Karpas-422 (cell line): ENCODE data around the gene KRT6C. TPM values are rescaled to one million over a fixed set of nuclear protein-coding genes. Genes with fewer than 3 reads are reported as not detected.

Experiments
- DNase-seq: peaks from one replicate; pipeline ENCODE4 v3.0.0-alpha.2; 2015
- H2AFZ ChIP-seq: fragments of 200-600 bp; sonication (generic); 2 replicates; pipeline ENCODE4 v1.6.1; 2014; ENCODE audit warnings: antibody characterized with exemption, low read length, mixed read lengths
- H3K27ac ChIP-seq: fragments of 200-600 bp; sonication (generic); 2 replicates; pipeline ENCODE4 v1.5.1; 2014; ENCODE audit warnings: mild to moderate bottlenecking, low read length, moderate library complexity
- H3K27me3 ChIP-seq: fragments of 200-600 bp; sonication (generic); 2 replicates; pipeline ENCODE4 v1.6.1; 2014; ENCODE audit warnings: low read length, mixed read lengths
- H3K36me3 ChIP-seq: fragments of 200-600 bp; sonication (generic); 2 replicates; pipeline ENCODE4 v1.6.1; 2014; ENCODE audit warnings: low read length, mixed read lengths; ENCODE audit not compliant: insufficient read depth
- H3K4me1 ChIP-seq: fragments of 200-600 bp; sonication (generic); 2 replicates; pipeline ENCODE4 v1.6.1; 2014; ENCODE audit warnings: mild to moderate bottlenecking, low read length, mixed read lengths
- H3K4me2 ChIP-seq: fragments of 200-600 bp; sonication (generic); 2 replicates; pipeline ENCODE4 v1.6.1; 2014; ENCODE audit warnings: low read length, low read depth, mild to moderate bottlenecking; ENCODE audit not compliant: poor library complexity, severe bottlenecking
- H3K4me3 ChIP-seq: fragments of 200-600 bp; sonication (generic); 2 replicates; pipeline ENCODE4 v1.5.1; 2014; ENCODE audit warnings: mild to moderate bottlenecking, antibody characterized with exemption, low read length, mixed read lengths
- H3K79me2 ChIP-seq: fragments of 200-600 bp; sonication (generic); 2 replicates; pipeline ENCODE4 v1.6.1; 2014; ENCODE audit warnings: mild to moderate bottlenecking, low read length, mixed read lengths
- H3K9ac ChIP-seq: fragments of 200-600 bp; sonication (generic); 2 replicates; pipeline ENCODE4 v1.6.0; 2014; ENCODE audit warnings: low read length
- H3K9me2 ChIP-seq: fragments of 200-600 bp; sonication (generic), shearing (Covaris generic); replicated peaks from 2 replicates; pipeline ENCODE4 v1.6.0; 2014; ENCODE audit warnings: mild to moderate bottlenecking, low read length, moderate library complexity; ENCODE audit not compliant: insufficient read depth
- H3K9me3 ChIP-seq: fragments of 300-700, 200-600 bp; sonication (generic); 2 replicates; pipeline ENCODE4 v1.6.1; 2014; ENCODE audit warnings: low read length, mixed read lengths
- H4K20me1 ChIP-seq: fragments of 200-600 bp; sonication (generic); 2 replicates; pipeline ENCODE4 v1.6.1; 2014; ENCODE audit warnings: mild to moderate bottlenecking, antibody characterized with exemption, low read length, low read depth; ENCODE audit not compliant: insufficient read depth
- total RNA-seq: library from RNA; depleted of rRNA; stranded (reverse); fragments of >200 nt; shearing (Covaris generic); gene quantifications from 2 replicates; pipeline ENCODE4 v1.2.3, GENCODE V29; 2014; ENCODE audit warnings: low replicate concordance; rRNA removed

Gene KRT6C
- not detected in 2 replicates for total RNA-seq

- no peaks in the 10 kb centered on the region for H3K79me2 ChIP-seq
- H3K27me3 ChIP-seq = no peaks in the 10 kb centered on the region
- no peaks in the 10 kb centered on the region for H3K36me3 ChIP-seq
- H3K9ac ChIP-seq = no peak within 1 kb of the TSS
- no peak within 1 kb of the TSS for H3K27ac ChIP-seq
- no peaks in the 10 kb centered on the region for H3K4me1 ChIP-seq
- H3K9me3 ChIP-seq = no peaks in the 10 kb centered on the region
- no peak for DNase-seq
- no peak within 1 kb of the TSS for H3K4me3 ChIP-seq
- no peaks in the 10 kb centered on the region for H3K9me2 ChIP-seq
- no peak within 1 kb of the TSS for H2AFZ ChIP-seq
- no peaks in the 10 kb centered on the region for H4K20me1 ChIP-seq
- H3K4me2 ChIP-seq = no peak within 1 kb of the TSS
Observed at GRCh38 chr12:52473768-52474167, at the start of gene KRT6C. TSS of gene KRT6C (minus strand) at chr12:52473805. CDS start at chr12:52473737, 68 bp downstream.

- Histone ChIP-seq H3K9me3 (no peaks in the 10 kb centered on the region), H3K9me2 (no peaks in the 10 kb centered on the region), H3K27ac (no peak overlapping the region), H4K20me1 (no peaks in the 10 kb centered on the region), H2AFZ (no peak overlapping the region), H3K9ac (no peak overlapping the region), H3K79me2 (no peaks in the 10 kb centered on the region), H3K4me2 (no peak overlapping the region), H3K4me1 (peaks cover 11% of the 10 kb centered on the region), H3K27me3 (no peaks in the 10 kb centered on the region), H3K36me3 (no peaks in the 10 kb centered on the region), H3K4me3 (no peak overlapping the region)
- DNase-seq = no peak
Observed at GRCh38 chr12:52522346-52523011, 48.9 kb upstream of the KRT6C start.

GRCh38 chr12:52521568-52522266 is 48.1 kb upstream of the KRT6C start:
- Histone ChIP-seq H3K4me2 (no peak overlapping the region), H3K79me2 (no peaks in the 10 kb centered on the region), H3K9me2 (no peaks in the 10 kb centered on the region), H4K20me1 (no peaks in the 10 kb centered on the region), H2AFZ (no peak overlapping the region), H3K9me3 (no peaks in the 10 kb centered on the region), H3K4me1 (peaks cover 11% of the 10 kb centered on the region), H3K9ac (no peak overlapping the region), H3K36me3 (no peaks in the 10 kb centered on the region), H3K27ac (no peak overlapping the region), H3K4me3 (no peak overlapping the region), H3K27me3 (no peaks in the 10 kb centered on the region)
- DNase-seq = no peak

GRCh38 chr12:52521175-52521567 is 47.6 kb upstream of the KRT6C start:
- H3K4me2 ChIP-seq = no peak overlapping the region
- no peak overlapping the region for H3K9ac ChIP-seq
- no peak overlapping the region for H3K27ac ChIP-seq
- H4K20me1 ChIP-seq = no peaks in the 10 kb centered on the region
- peaks cover 11% of the 10 kb centered on the region for H3K4me1 ChIP-seq
- no peaks in the 10 kb centered on the region for H3K36me3 ChIP-seq
- no peak overlapping the region for H2AFZ ChIP-seq
- H3K9me3 ChIP-seq = no peaks in the 10 kb centered on the region
- no peak for DNase-seq
- H3K27me3 ChIP-seq = no peaks in the 10 kb centered on the region
- H3K4me3 ChIP-seq = no peak overlapping the region
- H3K9me2 ChIP-seq = no peaks in the 10 kb centered on the region
- H3K79me2 ChIP-seq = no peaks in the 10 kb centered on the region

GRCh38 chr12:52519826-52520662 is 46.4 kb upstream of the KRT6C start, which contains the start of gene KRT5:
TSS of gene KRT5 (minus strand) at chr12:52520394. CDS start at chr12:52520296, 98 bp downstream.
- no peak for DNase-seq
- Histone ChIP-seq H3K27ac (no peak within 1 kb of the TSS), H3K4me3 (no peak within 1 kb of the TSS), H3K4me2 (no peak within 1 kb of the TSS), H3K9ac (no peak within 1 kb of the TSS), H2AFZ (no peak within 1 kb of the TSS), H3K9me2 (no peaks in the 10 kb centered on the region), H4K20me1 (no peaks in the 10 kb centered on the region), H3K27me3 (no peaks in the 10 kb centered on the region), H3K4me1 (peaks cover 7% of the 10 kb centered on the region), H3K36me3 (no peaks in the 10 kb centered on the region), H3K79me2 (no peaks in the 10 kb centered on the region), H3K9me3 (no peaks in the 10 kb centered on the region)

GRCh38 chr12:52519387-52519703 is 45.7 kb upstream of the KRT6C start:
- no peaks in the 10 kb centered on the region for H3K79me2 ChIP-seq
- no peak overlapping the region for H3K4me3 ChIP-seq
- H4K20me1 ChIP-seq = no peaks in the 10 kb centered on the region
- no peaks in the 10 kb centered on the region for H3K9me3 ChIP-seq
- H3K27ac ChIP-seq = no peak overlapping the region
- no peak overlapping the region for H3K9ac ChIP-seq
- H3K36me3 ChIP-seq = no peaks in the 10 kb centered on the region
- no peaks in the 10 kb centered on the region for H3K9me2 ChIP-seq
- no peaks in the 10 kb centered on the region for H3K27me3 ChIP-seq
- no peak overlapping the region for H3K4me2 ChIP-seq
- no peak overlapping the region for H2AFZ ChIP-seq
- H3K4me1 ChIP-seq = no peaks in the 10 kb centered on the region; the same call in 1 of the 2 replicates
- DNase-seq = no peak

- H3K4me1 ChIP-seq = no peaks in the 10 kb centered on the region
- H2AFZ ChIP-seq = no peak overlapping the region
- no peaks in the 10 kb centered on the region for H3K79me2 ChIP-seq
- no peak overlapping the region for H3K4me3 ChIP-seq
- no peak overlapping the region for H3K27ac ChIP-seq
- no peaks in the 10 kb centered on the region for H3K9me3 ChIP-seq
- no peak for DNase-seq
- no peak overlapping the region for H3K9ac ChIP-seq
- H3K4me2 ChIP-seq = no peak overlapping the region
- no peaks in the 10 kb centered on the region for H4K20me1 ChIP-seq
- no peaks in the 10 kb centered on the region for H3K27me3 ChIP-seq
- H3K9me2 ChIP-seq = no peaks in the 10 kb centered on the region
- no peaks in the 10 kb centered on the region for H3K36me3 ChIP-seq
Observed at GRCh38 chr12:52518574-52519386, 45.2 kb upstream of the KRT6C start.
